Left kidney (tissue), 2 donors: ENCODE data around the gene LRRC4C. TPM values are rescaled to one million over a fixed set of nuclear protein-coding genes. Genes with fewer than 3 reads are reported as not detected.
A peak's percentile ranks its signal among the peaks of the same experiment; 100 is the strongest.

Source experiments
- DNase-seq: peaks from one replicate; pipeline ENCODE4 v3.0.0-alpha.2; 2013
- polyA plus RNA-seq: library from polyadenylated mRNA; unstranded; fragments of 120-200 nt; gene quantifications from one replicate; pipeline ENCODE4 v1.2.1, GENCODE V29; 2013; ENCODE audit not compliant: insufficient read length

The LRRC4C gene
- polyA plus RNA-seq, 1 donor, result 17.0 TPM

- DNase-seq, result no peak
These were observed 39.6 kb downstream of the LRRC4C start for GRCh38 chr11:41419901-41420300.

DNA sequence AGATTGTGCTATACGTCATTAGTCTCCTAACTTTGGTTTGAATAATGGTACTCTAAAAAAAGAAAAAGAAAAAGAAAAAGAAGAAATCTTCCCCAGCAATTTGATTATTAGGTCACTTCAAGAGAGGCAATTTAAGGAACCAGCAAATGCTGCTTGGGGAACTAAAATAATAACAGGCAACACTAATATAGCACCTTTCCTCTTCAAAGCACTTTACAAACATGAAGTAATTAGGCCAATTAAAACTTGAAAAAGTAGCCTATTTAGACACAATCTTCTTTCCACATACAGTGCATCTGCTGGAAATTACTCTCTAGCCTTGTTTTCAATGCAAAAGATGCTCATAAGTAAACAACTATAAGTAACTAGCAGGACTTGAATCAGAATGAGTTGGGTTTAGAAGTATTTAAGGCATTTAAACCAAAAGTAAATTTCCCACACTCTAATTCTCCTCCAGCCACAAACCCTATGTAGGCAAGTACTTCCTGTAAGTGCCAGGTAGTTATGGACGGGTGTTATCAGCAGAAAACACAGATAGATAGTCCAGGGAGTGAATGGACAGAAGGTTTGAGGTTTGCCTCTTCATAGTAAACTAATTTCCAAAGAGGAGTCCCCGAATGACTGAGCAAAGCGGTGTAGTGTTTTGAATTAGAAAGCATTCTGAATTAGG, 44.5 kb downstream of the LRRC4C start:
- DNase-seq, result no peak

GRCh38 chr11:41413843-41414242, 45.6 kb downstream of the LRRC4C start:
- no peak for DNase-seq

DNA sequence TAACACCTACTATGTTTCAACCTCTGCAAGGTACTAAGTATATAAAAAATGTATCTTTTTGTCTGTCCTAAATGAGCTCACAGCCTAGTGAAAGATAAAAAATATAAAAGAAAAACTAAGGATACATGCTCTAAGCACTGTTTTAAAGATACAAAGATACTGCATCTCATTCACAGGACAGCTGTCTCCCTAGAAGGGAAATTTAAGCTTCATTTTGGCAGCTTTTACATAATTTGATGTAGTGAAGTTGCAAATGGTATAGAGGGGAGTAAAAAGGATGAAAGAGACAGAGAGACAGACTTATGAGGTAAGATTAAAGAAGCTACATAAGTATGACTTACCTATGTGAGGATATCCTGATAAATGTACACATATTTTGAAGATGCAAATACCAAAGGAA, 53.6 kb downstream of the LRRC4C start:
- DNase-seq, result no peak

- DNase-seq, result no peak
These were observed 55.3 kb downstream of the LRRC4C start for GRCh38 chr11:41404109-41404508.

DNA sequence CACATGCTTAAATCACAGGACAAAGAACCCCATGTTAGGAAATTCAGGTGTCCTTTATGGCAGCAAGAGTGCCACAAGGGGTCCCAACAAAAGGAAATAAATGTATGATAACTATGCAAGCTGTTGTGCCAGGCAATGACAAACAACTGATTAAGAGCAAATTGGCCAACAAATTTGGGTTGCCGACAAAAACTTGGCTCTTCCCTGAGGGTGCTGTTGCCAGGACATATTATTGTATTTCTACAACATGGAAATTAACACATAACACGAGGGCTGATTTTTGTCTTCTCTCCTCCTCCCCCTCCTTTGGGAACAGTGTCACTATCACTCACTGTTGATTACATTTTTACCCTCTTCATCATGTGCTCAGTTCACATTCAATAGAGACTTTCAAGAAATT, 56.0 kb downstream of the LRRC4C start:
- no peak for DNase-seq

- no peak for DNase-seq
These were observed 58.6 kb downstream of the LRRC4C start for GRCh38 chr11:41400819-41401382.

- no peak for DNase-seq
These were observed 59.3 kb downstream of the LRRC4C start for GRCh38 chr11:41400124-41400523.

- DNase-seq, result no peak
These were observed 60.1 kb downstream of the LRRC4C start for GRCh38 chr11:41399323-41399722.

- no peak for DNase-seq
These were observed 61.3 kb downstream of the LRRC4C start for GRCh38 chr11:41398175-41398574.

DNA sequence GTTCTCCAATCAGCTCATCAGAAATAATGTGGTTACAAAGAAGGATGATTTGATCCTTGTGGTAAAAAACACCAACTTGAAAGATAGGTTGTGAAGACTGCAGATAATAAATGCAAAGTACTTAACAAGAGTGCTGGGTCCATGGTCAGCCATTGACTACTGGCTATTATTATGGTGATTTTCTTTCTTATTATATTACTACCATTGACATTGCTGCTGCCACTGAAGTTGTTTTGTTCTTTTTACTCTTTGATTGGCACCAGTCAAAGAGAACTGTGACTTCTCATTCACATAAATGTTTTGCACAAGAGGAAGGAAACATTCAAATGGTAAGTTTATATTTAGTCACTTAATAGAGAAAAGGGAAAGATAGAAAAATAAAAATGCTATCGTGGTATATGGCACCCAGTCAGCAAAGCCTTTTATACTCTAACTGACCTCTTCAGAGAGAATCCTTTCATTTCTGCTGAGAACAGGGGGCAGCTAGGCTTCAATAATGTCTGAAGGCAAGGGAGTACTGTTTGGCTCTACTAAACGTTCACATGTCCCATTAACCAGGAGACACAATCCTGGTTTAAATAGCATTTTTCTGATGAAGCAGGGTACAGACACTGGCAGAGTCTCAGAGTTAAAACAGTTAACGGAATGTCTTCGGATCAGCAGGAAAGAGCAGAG, 64.8 kb downstream of the LRRC4C start:
- no peak for DNase-seq

DNA sequence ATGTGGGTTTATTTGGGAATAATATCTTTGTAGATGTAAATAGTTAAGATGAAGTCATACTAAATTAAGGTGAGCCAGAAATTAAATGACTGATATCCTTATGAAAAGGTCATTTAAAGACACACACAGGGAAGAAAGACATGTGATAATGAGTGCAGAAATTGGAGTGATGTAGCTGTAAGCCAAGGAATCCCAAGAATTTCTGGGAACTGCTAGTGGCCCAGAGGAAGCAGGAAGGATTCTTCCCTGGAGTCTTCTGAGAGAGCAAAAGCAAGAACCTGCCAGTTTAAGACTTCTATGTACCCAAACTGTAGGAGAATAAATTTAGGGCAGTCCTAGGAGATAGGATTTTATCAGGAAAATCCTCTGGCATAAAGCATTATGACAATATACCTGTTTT, 66.9 kb downstream of the LRRC4C start:
- no peak for DNase-seq

- DNase-seq, result no peak
These were observed 69.8 kb downstream of the LRRC4C start for GRCh38 chr11:41389623-41390130.

DNA sequence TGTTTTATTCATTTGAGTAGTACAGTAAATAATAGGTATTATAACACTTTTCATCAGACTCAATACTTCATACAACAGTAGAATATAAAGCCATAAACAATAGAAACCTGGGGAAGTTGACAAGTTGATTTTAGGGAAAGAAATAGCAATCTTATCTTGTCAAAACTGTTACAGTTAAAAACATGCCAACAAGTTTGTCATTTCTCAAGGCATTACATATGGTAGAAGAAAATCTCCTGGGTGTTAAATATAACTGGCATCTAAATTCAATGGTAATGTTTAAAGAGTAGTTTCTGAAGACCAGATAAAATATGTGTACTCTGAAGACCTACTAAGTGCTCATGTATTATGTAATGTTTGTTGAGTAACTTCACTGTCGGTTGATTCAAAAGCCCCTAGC, 75.1 kb downstream of the LRRC4C start:
- DNase-seq, result no peak

- DNase-seq, result no peak
These were observed 75.7 kb downstream of the LRRC4C start for GRCh38 chr11:41383768-41384167.

GRCh38 chr11:41382927-41383326, 76.5 kb downstream of the LRRC4C start:
- no peak for DNase-seq

DNA sequence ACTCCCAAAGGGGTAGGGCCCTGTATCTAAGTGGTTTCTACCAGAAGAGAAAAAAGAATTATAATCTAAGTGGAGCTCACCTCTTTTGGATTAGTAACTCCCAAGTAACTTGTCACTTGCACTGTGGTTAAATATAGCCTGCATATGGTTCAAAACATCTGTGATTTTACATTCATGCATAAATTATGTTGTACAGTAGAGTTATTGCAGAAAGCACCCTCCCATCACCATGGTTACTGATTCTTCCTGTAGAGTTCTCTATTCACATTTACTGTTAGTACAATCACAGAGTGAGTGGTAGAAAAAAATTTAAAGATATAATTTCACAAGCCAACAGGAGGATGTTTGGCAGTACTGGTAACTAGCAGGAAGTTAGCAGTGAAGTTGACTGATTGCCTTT, 80.4 kb downstream of the LRRC4C start:
- no peak for DNase-seq

DNA sequence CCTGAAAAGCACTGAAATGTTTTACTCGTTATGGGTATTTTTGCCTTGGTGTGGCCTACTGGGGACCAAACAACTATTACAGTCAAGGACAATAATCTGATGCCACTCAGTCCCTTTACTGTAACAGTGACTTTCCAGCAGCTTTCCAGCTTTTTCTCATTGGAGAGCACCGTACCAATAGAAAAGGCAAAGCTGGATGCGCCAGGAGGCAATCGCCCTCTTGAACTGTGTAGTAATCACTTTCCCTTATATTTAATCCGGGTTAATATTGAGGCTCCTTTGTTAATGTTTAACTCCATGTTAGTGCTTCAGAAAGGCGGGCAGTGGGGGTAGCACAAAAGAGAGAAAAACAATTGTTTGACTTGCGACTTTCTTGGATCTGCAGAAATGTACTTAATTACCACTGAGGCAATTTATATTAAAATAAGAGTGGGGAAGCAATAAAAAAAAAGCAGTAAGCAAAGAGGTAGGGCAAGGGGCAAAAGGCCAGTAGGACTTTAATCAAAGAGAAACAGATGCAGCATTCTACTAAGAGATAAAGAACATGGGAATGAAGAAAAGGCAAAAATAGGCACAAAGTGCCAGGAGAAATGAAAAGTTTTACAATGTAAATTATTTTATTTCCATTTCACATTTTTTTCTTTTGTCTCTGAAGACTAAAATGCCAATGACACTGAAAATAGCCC, 81.6 kb downstream of the LRRC4C start:
- peak; percentile 44 for DNase-seq

GRCh38 chr11:41351825-41352224, 107.6 kb downstream of the LRRC4C start:
- DNase-seq, result no peak

- no peak for DNase-seq
These were observed 113.4 kb downstream of the LRRC4C start for GRCh38 chr11:41346042-41346441.

DNA sequence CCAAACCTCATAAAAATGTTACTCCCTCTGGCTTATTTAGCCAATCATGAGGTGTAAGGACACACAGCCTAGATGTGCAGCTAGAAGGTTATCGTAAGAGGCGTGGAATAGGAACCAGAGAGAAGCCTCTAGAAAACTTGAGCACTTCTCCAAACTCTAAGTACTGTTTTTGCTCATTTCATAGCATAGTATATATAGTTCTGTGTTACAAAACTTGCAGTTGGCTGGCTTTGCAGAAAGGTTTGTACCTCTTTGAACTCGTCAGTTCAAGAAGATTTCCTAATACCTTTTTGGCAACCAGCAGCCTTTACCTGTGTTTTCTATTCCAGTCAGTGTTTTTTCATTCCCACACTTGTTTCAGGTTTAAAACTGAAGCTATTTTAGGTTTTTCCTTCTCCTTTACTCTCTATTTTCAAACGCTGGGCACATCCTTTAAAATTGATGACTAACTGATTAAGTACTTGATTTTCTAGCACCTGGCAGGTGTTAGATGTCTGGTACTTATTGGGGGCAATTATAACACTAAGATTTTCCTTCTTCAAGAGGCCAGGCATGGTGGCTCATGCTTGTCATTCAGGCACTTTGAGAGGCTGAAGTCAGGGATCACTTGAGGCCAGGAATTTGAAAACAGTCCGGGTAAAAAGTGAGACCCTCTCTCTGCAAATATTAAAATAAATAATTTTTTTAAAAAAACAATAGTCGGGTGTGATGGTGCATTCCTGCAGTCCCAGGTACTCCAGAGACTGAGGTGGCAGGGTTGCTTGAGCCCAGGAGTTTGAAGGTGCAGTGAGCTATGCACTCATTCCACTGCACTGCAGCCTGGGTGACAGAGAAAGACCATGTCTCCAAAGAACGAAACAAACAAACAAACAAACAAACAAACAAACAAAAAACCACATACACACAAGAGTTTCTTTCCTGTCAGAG, 125.2 kb downstream of the LRRC4C start:
- no peak for DNase-seq

GRCh38 chr11:41333357-41333756, 126.1 kb downstream of the LRRC4C start:
- DNase-seq, result no peak
